Lower leg skin (tissue), 4 donors: ENCODE data around the gene PER3. TPM values are rescaled to one million over a fixed set of nuclear protein-coding genes. Genes with fewer than 3 reads are reported as not detected.

Experiments
- DNase-seq, 2 donors: peaks; one replicate each; pipeline ENCODE4 v3.0.0-alpha.2; 2019; ENCODE audit warnings: low spot score in 2 of 2
- H3K4me3 ChIP-seq: fragments of 200-600 bp; sonication (generic); 2 replicates; pipeline ENCODE4 v1.5.1; 2017; ENCODE audit warnings: mild to moderate bottlenecking, low read depth; ENCODE audit not compliant: poor library complexity, severe bottlenecking
- CTCF ChIP-seq, 3 donors: fragments of 450-650 bp; IDR thresholded peaks; one replicate each; pipeline ENCODE4 v1.5.1; 2016; ENCODE audit warnings: antibody characterized with exemption in 3 of 3, mild to moderate bottlenecking in 3 of 3, moderate library complexity in 2 of 3
- POLR2A ChIP-seq, 2 donors: fragments of 450-650 bp; IDR thresholded peaks; one replicate each; pipeline ENCODE4 v1.6.1; 2016 to 2017; ENCODE audit warnings: antibody characterized with exemption in 2 of 2, mild to moderate bottlenecking in 1 of 2, moderate library complexity in 1 of 2
- WGBS, 2 donors: methylation state at CpG; one replicate each; pipeline ENCODE4 v1.1.5; 2018; 5-methylcytosine and 5-hydroxymethylcytosine counted together
- intact Hi-C: fragments of 100-400 bp; cut with DNase I; formaldehyde crosslinking; loops from one replicate; pipeline ENCODE4 v1.15.0; 2023; ENCODE audit warnings: low total_unique reads
- total RNA-seq, 4 donors: library from RNA; depleted of rRNA; stranded (reverse); fragments of >200 nt; gene quantifications; one replicate each; pipeline ENCODE4 v1.1.0, GENCODE V29; 2016

The PER3 gene
- total RNA-seq, 4 donors from 2014 or later, result 14.3 to 22.5 (median 19.3) TPM

GRCh38 chr1:7857985-7858384 lies 73.9 kb downstream of the PER3 start:
- intact Hi-C loops, result no loop called here
- no peak overlapping the region for H3K4me3 ChIP-seq
- TF ChIP-seq CTCF (IDR thresholded peaks at IDR 0.05) (no peak), POLR2A (IDR thresholded peaks at IDR 0.05) (no peak)
- WGBS, 2 donors, result 60 to 74% methylated on average over 4 of the region's 4 CpGs
- no peak for DNase-seq

GRCh38 chr1:7859406-7859805 lies 75.3 kb downstream of the PER3 start:
- intact Hi-C loops, result no loop called here
- H3K4me3 ChIP-seq, result no peak overlapping the region
- TF ChIP-seq CTCF (IDR thresholded peaks at IDR 0.05), result no peak
- TF ChIP-seq POLR2A (IDR thresholded peaks at IDR 0.05), result no peak
- WGBS, 2 donors, result 88 to 97% methylated on average over 7 of the region's 7 CpGs
- no peak for DNase-seq

- intact Hi-C loops, result no loop called here
- no peak for DNase-seq
- no peak overlapping the region for H3K4me3 ChIP-seq
- WGBS, 2 donors, result 75 to 81% methylated on average over 9 of the region's 9 CpGs
- TF ChIP-seq CTCF (IDR thresholded peaks at IDR 0.05) (no peak), POLR2A (IDR thresholded peaks at IDR 0.05) (no peak)
Measured at GRCh38 chr1:7860130-7860529, 76.0 kb downstream of the PER3 start.

- DNase-seq, result no peak
- WGBS, 2 donors, result 90 to 95% methylated on average over 15 of the region's 15 CpGs
- TF ChIP-seq CTCF (IDR thresholded peaks at IDR 0.05) (no peak), POLR2A (IDR thresholded peaks at IDR 0.05) (no peak)
- intact Hi-C loops, result no loop called here
- no peak overlapping the region for H3K4me3 ChIP-seq
Measured at GRCh38 chr1:7861452-7861851, 77.4 kb downstream of the PER3 start.

GRCh38 chr1:7862211-7863060 lies 78.3 kb downstream of the PER3 start:
- no peak for DNase-seq
- TF ChIP-seq CTCF (IDR thresholded peaks at IDR 0.05) (no peak), POLR2A (IDR thresholded peaks at IDR 0.05) (no peak)
- WGBS, 2 donors, result 90 to 93% methylated on average over 17 of the region's 17 CpGs
- intact Hi-C loops, result no loop called here
- no peak overlapping the region for H3K4me3 ChIP-seq
